Fibroblast of skin of back (primary cell): Measurements from ENCODE around the gene KIF20A.
"Not testable (repeated sequence)": the region's sequence is repeated elsewhere in the genome, so short reads cannot be mapped to it uniquely, and the experiment has no call there.

Source experiments
- DNase-seq: peaks from one replicate; pipeline ENCODE4 v3.0.0-alpha.2; 2013

The KIF20A gene

DNA sequence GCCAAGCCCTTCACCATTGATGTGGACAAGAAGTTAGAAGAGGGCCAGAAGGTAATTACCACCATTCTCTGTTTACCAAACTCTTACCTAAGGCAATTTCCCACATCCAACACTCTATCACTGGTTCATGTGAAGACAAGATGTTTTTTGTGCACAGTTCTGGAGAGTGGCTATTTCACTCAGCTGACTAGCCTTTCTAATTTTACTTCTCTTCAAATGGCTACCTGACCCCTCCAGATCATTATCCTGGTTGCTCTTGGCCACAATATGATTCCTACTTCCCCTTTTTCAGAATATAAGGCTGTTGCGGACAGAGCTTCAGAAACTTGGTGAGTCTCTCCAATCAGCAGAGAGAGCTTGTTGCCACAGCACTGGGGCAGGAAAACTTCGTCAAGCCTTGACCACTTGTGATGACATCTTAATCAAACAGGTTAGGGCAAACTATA lies 7.1 kb downstream of the KIF20A start:
- DNase-seq: no peak

DNA sequence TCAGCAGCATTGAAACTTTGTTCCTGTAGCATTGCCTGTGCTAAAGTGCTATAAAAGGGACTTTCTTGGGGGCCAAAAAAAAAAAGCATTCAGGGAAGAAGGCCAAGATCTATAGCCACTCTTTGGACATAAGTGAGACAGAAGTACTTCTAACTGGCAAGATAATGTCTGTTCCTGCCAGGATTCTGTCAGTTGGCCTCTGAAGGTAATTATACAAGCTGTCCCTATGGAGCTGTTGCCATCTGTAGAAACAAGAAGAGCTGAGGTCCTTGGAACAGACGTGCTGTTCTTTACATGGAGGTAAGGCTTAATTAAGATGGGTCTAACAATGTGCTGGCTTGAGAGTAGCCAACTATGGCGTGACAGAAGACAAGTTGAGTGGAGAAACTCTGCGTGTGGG lies 9.7 kb downstream of the KIF20A start:
- no peak for DNase-seq

- no peak for DNase-seq
Measured at GRCh38 chr5:138192826-138193225, 13.9 kb downstream of the KIF20A start.

DNA sequence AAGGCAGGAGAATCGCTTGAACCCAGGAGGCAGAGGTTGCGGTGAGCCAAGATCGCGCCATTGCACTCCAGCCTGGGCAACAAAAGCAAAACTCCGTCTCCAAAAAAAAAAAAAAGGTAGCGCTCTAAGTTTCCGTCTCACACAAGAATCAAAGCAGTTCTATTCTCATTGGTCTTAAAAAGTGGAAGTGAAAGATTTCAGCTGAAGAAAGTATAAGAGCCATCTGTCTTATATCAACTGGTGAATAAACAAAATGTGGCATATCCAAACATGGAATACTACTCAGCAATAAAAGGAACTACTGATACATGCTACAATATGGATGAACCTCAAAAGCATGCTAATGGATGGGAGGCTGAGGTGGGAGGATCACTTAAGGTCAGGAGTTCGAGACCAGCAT lies 14.9 kb downstream of the KIF20A start:
- not testable (repeated sequence) for DNase-seq

GRCh38 chr5:138210985-138211384 lies 32.1 kb downstream of the KIF20A start:
- no peak for DNase-seq

- peak; percentile 5 for DNase-seq
Measured at GRCh38 chr5:138212828-138213160, 33.9 kb downstream of the KIF20A start.

- peak; percentile 99 for DNase-seq
Measured at GRCh38 chr5:138213161-138214029, 34.5 kb downstream of the KIF20A start, which contains the start of gene CDC23. TSS of gene CDC23 (minus strand) at chr5:138213323. CDS start at chr5:138213312, 11 bp downstream.

- DNase-seq: no peak
Measured at GRCh38 chr5:138216799-138217198, 37.9 kb downstream of the KIF20A start.

DNA sequence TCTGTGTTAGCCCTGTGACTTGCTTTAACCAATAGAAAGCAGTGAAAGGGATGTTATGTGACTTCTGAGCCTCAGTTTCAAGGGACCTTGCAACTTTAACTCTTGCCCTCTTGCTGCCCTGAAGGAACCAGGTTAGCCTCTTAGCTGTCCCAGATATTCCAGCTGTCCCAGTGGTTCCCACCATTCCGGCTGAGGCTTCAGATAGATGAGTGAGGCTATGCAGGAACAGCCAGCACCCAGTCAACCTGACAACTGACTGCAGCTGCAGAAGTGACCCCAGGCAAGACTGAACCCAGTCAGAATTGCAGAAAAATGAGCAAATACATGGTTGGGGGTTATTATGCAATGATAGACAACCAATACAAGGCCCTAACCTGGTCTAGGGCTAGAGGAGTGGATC lies 44.6 kb downstream of the KIF20A start:
- no peak for DNase-seq

GRCh38 chr5:138224712-138225111 lies 45.8 kb downstream of the KIF20A start:
- no peak for DNase-seq

DNA sequence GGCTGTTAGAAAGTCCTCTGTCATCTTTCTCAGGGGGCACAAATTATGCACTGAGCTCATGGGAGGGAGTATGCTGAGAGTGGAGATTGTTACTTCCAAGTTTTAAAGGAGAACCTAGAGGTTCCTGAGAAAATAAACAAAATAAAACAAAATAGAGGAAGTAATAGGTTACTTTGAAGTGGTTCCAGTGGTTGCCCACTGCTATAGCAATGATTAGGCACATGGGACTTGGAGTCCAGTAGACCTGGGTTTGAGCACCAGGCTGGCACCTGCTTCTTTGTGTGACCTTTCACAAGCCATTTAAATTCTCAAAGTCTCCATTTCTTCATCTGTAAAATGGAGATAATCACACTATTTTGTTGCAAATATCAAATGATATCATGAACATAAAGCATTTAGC lies 48.0 kb downstream of the KIF20A start:
- no peak for DNase-seq

GRCh38 chr5:138229387-138229786 lies 50.5 kb downstream of the KIF20A start:
- DNase-seq: no peak

GRCh38 chr5:138230261-138230660 lies 51.3 kb downstream of the KIF20A start:
- DNase-seq: peak; percentile 71

DNA sequence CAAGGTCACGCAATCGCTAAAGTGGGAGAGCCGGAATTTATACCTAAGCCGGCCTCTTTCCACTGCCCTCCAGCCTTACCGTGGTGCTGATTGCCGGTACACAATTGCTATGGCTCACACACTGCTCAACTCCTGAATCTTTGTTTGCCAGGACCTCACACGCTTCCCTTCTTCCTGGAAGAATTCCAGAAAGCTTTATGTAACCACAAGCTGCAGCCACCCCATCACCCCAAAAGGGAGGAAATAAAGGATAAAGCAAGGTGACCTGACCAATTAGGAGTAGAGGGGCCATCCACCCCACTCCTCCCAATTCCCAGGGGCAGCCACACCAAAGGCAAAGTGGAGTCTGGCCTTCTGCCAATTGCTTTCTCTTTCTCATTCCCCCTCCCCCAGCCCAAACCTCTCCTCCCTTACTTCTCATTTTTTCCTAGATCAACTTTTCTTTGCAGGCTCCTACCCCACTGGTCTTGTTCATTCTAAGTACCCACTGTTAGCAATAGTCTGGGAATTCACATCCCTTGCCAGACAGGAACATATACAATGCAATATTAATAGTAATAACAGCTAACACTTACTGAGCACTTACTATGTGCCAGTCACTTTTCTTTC lies 52.2 kb downstream of the KIF20A start:
- DNase-seq: peak; percentile 60

DNA sequence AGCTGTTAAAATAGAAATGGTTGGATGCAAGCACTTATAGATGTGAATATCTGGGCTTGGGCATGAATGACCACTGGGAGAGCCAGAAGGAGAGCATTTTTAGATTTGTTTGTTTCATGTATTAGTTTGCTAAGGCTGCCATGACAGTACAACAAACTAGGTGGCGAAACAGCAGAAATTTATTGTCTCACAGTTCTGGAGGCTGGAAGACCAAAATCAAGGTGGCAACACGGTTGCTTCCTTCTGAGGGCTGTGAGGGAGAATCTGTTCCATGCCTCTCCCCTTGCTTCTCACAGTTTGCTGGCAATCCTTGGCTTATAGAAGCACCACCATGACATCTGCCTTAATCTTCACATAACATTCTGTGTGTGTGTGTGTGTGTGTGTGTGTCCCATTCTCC lies 54.4 kb downstream of the KIF20A start:
- DNase-seq: no peak

DNA sequence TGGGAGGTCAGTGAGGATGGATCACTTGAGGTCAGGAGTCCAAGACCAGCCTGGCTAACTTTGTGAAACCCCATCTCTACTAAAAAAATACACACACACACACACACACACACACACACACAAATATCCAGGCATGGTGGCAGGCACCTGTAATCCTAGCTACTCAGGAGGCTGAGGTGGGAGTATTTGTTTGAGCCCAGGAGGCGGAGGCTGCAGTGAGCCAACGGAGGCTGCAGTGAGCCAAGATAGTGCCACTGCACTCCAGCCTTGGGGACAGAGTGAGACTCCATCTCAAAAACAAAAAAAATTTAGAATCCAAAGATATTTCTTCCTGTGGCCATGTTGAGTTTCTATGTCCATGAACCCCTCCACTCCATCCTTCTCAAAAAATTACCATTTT lies 55.7 kb downstream of the KIF20A start:
- DNase-seq: no peak
